NCI-H1092 (cell line): ENCODE data around the gene DIPK1B.
"Not testable (repeated sequence)": the region's sequence is repeated elsewhere in the genome, so short reads cannot be mapped to it uniquely, and the experiment has no call there.

Experiments
- DNase-seq: peaks from one replicate; lab custom pipeline; 2025; lab: John Stamatoyannopoulos, UW

DIPK1B gene

GRCh38 chr9:136754059-136754572 lies 41.7 kb downstream of the DIPK1B start:
- DNase-seq, result peak; percentile 29

DNA sequence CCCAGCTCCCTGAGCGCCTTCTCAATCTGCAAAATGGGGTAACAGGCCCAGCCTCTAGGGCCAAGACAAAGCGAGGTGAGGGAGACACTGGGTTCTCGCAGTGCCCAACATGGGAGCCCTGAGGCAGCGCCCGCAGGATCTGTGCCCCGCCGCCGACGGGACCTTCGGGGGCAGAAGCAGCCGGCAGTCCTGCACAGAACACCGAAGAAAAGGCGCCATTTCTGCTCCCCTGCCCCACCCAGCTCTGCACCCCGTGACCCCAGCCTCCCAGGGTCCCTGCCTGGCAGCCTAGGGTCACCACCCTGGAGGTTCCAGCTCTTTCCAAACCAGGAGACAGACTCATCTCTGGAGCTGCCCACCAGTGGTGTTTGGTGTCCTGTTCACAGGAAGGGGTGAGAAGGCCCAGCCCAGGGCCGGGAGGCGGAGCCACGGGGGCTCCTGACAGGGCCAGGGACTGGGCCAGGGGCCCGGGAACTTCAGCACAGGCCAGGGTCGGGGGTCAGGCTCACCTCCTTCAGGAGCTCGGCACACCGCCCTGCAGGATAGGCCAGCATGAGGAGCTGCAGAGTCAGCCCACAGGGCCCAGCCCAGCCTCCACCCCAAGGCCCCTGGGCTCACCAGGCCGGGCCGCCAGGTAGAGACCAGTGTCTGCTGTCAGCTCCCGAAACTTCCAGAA lies 42.4 kb downstream of the DIPK1B start:
- DNase-seq, result no peak

DNA sequence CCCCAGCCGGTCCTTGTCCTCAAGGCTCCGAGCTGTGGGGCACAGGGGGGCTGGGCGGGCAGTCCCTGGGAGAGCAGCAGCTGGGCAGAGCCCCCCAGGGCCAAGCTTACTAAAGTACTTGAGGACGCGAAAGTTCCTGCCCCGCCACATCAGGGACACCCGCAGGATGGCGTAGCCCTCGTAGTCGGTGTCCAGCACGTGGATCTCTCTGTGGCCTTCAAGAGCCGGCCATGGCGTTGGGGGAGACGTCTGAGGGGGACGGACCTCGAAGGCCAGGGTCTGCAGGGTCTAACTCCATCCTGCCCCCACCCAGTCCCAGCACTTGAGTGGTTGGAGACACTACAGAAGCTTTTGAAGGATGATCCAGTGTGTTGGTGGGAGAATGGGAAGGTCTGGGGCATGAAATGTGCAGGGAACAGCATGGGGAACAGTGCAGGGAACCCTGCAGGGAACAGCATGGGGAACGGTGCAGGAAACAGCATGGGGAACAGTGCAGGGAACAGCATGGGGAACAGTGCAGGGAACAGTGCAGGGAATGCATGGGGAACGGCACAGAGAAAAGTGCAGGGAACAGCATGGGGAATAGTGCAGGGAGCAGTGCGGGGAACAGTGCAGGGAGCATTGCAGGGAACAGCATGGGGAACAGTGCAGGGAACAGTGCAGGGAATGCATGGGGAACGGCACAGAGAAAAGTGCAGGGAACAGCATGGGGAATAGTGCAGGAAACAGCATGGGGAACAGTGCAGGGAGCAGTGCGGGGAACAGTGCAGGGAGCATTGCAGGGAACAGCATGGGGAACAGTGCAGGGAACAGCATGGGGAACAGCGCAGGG lies 43.1 kb downstream of the DIPK1B start:
- not testable (repeated sequence) for DNase-seq

DNA sequence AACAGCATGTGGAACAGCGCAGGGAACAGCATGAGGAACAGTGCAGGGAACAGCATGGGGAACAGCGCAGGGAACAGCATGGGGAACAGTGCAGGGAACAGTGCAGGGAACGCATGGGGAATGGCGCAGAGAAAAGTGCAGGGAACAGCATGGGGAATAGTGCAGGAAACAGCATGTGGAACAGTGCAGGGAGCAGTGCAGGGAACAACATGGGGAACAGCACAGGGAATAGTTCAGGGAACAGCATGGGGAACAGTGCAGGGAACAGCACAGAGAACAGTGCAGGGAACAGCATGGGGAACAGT lies 43.7 kb downstream of the DIPK1B start:
- no peak for DNase-seq

GRCh38 chr9:136756836-136757235 lies 44.5 kb downstream of the DIPK1B start:
- no peak for DNase-seq

DNA sequence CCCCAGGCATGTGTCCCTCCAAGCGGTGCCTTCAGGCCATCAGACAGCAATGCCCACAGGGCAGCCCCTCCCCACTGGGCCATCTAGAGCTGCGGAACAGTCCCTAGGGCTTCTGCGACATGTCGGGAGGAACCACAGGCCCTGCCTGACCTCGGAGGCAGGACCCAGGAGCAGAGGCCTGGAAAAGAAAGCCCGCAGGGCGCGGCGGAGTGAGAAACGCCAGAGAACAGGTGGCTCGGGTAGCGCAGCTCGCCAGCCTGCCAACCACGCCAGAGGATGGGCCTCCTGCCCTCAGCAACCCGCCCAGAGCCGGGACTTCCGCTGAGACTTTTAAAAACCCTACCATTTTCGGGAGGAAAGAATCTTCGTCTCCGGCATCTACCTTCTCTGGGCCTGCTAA lies 45.0 kb downstream of the DIPK1B start:
- DNase-seq, result no peak

DNA sequence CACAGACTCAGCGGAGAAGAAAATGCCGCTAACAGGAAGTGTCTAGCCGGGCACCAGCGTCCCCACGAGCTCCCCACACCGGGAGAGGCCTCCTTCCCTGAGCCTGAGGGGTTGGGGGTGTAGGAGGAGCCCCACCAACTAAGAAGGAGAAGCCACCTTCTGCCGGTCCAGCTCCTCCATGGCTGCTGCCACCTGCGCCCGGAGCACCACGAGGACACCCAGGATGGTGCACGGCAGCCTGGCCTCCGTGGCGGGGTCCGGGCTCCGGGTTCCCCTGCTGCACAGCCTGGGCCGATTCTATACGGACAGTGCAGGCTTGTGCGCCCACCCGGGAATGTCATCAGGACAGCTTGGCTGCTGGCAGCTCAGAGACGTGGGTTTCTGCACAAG lies 45.4 kb downstream of the DIPK1B start:
- no peak for DNase-seq

- DNase-seq, result no peak
Measured at GRCh38 chr9:136759001-136759400, 46.6 kb downstream of the DIPK1B start.

GRCh38 chr9:136759436-136760325 lies 47.3 kb downstream of the DIPK1B start:
- DNase-seq, result no peak

GRCh38 chr9:136760424-136760823 lies 48.1 kb downstream of the DIPK1B start:
- DNase-seq, result no peak

DNA sequence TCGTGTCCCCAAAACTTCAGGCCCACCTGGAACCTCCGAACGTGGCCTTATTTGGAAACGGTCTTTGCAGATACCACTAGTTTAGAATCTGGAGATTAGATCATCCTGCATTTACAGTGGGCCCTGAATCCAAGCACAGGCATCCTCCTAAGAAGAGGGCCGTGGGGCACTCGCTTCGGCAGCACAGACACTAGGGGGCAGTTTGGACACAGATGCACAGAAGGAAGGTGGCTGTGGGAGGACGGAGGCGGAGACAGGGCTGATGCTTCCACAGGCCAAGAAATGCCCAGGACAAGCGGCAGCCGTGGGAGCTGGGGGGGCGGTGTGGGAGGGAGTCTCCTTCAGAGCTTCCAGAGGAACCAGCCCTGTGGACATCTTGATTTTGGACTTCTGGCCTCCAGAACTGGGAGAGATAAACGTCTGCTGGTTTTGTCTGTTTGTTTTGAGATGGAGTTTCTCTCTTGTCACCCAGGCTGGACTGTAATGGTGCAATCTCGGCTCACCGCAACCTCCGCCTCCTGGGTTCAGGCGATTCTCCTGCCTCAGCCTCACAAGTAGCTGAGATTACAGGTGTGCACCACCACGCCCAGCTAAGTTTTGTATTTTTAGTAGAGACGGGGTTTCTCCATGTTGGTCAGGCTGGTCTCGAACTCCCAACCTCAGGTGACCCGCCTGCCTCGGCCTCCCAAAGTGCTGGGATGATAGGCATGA lies 48.6 kb downstream of the DIPK1B start:
- not testable (repeated sequence) for DNase-seq

GRCh38 chr9:136761545-136761981 lies 49.2 kb downstream of the DIPK1B start:
- no peak for DNase-seq

GRCh38 chr9:136762221-136762691 lies 49.9 kb downstream of the DIPK1B start:
- no peak for DNase-seq

GRCh38 chr9:136762915-136763648 lies 50.7 kb downstream of the DIPK1B start:
- DNase-seq, result no peak

- DNase-seq, result no peak
Measured at GRCh38 chr9:136763649-136764035, 51.3 kb downstream of the DIPK1B start.

DNA sequence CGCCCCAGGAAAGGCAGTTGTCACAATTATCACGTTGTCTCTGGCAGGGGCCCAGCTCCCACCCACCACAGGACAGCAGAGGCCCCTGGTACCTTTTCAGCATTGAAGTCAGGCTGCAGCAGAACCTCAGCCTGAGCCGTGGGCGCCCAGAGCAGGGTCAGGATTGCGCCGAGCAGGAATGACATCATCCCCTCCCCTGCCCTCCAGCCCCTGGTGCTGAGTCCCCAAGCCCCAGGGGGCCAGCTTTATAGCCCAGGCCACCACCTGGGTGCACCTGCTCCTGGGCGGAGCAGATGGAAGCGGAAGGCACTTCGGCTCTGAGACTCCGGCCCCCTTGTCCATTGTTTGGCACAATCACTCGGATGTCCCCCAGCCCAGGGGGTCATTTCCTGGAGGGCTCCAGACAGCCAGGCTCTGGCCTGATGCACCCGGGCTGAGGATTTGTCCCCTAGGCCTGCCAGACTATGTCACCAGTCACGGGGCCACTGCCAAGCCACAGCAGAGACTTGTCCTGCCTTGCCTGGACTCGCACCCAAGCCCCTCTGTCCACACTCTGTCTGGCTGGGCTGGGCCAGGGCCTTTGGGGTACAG lies 52.0 kb downstream of the DIPK1B start, which contains the start of gene LCN15:
TSS of gene LCN15 (minus strand) at position 218 of the 591 bp plus-strand sequence. CDS start at position 188, 30 bp downstream.
- peak; percentile 27 for DNase-seq

- DNase-seq, result no peak
Measured at GRCh38 chr9:136765041-136765440, 52.7 kb downstream of the DIPK1B start.

DNA sequence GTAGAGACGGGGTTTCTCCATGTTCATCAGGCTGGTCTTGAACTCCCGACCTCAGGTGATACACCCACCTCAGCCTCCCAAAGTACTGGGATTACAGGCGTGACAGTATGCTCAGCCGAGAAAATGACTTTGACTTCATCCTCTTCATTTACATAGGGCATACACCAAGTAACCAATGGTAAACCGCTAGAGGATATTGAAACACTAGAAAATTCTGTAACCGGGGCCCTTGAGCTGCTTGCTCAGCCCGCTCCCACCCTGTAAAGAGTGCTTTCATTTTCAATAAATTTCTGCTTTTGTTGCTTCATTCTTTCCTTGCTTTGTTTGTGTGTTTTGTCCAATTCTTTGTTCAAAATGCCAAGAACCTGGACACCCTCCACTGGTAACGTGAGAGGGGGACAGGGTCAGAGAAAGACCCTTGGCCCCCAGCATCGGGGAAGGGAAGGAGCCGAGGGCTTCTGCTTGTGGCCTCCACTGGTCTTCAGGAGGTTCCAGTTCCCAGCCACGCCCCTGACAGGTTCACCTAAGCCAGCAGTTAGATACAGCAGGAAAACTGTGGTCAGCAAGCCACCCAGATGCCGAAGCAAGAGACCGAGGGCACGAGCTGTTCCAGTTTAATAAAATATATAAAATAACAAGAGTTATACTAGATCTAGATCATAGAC lies 53.5 kb downstream of the DIPK1B start:
- DNase-seq, result not testable (repeated sequence)

DNA sequence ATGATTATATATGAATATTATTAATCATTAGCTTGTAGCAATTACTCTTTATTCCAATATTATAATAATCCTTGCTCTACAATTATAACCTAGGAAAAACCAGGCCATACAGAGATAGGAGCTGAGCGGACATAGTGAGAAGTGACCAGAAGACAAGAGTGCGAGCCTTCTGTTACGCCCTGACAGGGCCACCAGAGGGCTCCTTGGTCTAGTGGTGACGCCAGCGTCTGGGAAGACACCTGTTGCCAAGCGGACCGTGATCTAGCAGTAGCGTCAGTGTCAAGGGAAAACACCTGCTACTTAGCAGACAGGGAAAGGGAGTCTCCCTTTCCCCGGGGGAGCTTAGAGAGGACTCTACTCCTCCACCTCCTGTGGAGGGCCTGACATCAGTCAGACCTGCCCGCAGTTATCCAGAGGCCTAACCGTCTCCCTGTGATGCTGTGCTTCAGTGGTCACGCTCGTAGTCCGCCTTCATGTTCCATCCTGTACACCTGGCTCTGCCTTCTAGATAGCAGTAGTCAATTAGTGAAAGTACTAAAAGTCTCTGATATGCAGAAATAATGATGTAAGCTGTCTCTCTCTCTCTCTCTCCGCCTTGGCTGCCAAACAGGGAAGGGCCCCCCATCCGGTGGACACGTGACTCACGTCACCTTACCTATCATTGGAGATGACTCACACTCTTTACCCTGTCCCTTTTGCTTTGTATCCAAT lies 54.2 kb downstream of the DIPK1B start:
- DNase-seq, result peak; percentile 29
